Thyroid gland (tissue), 4 donors: Measurements from ENCODE around the gene RHOT1. TPM values are rescaled to one million over a fixed set of nuclear protein-coding genes. Genes with fewer than 3 reads are reported as not detected.
A peak's percentile ranks its signal among the peaks of the same experiment; 100 is the strongest.

Experiments
- DNase-seq, 2 donors: peaks; one replicate each; pipeline ENCODE4 v3.0.0-alpha.2; 2019
- H3K27ac ChIP-seq, 3 donors: fragments of 200-600 bp; sonication (generic); 1 replicate in 2 of 3; 2 replicates in 1 of 3; pipeline ENCODE4 v1.5.1; 2016 to 2019; ENCODE audit warnings: mild to moderate bottlenecking in 1 of 3, moderate library complexity in 1 of 3
- H3K27me3 ChIP-seq: fragments of 200-600 bp; sonication (generic); one replicate; pipeline ENCODE4 v1.5.1; 2019
- H3K36me3 ChIP-seq, 2 donors: fragments of 200-600 bp; sonication (generic); one replicate each; pipeline ENCODE4 v1.5.1; 2016 to 2019
- H3K4me1 ChIP-seq, 2 donors: fragments of 200-600 bp; sonication (generic); one replicate each; pipeline ENCODE4 v1.5.1; 2017 to 2019
- H3K4me3 ChIP-seq, 3 donors: fragments of 200-600 bp; sonication (generic); replicated peaks in 1 of 3; 1 replicate in 2 of 3; 2 replicates in 1 of 3; pipeline ENCODE4 v1.5.1; 2016; ENCODE audit warnings: mild to moderate bottlenecking in 1 of 3
- H3K9me3 ChIP-seq: fragments of 200-600 bp; sonication (generic); one replicate; pipeline ENCODE4 v1.5.1; 2017
- CTCF ChIP-seq, 6 experiments: fragments of 200-600 bp in 3 of 6; fragments of 450-650 bp in 3 of 6; sonication (generic) in 3 of 6; IDR thresholded peaks; one replicate each; pipeline ENCODE4 v1.5.1; 2016 to 2019; ENCODE audit warnings: antibody characterized with exemption in 6 of 6, mild to moderate bottlenecking in 2 of 6, inconsistent platforms in 1 of 6, moderate library complexity in 1 of 6
- POLR2A ChIP-seq, 2 donors: fragments of 450-650 bp; IDR thresholded peaks; one replicate each; pipeline ENCODE4 v1.6.1; 2017; ENCODE audit warnings: antibody characterized with exemption in 2 of 2, mild to moderate bottlenecking in 2 of 2, moderate library complexity in 1 of 2
- WGBS, 2 donors: methylation state at CpG; one replicate each; pipeline ENCODE4 v1.1.5; 2017; 5-methylcytosine and 5-hydroxymethylcytosine counted together
- intact Hi-C: fragments of 100-400 bp; cut with DNase I; formaldehyde crosslinking; loops from one replicate; pipeline ENCODE4 v1.15.1; 2023
- total RNA-seq, 4 donors: library from RNA; depleted of rRNA; stranded (reverse); fragments of >200 nt; gene quantifications; one replicate each; pipeline ENCODE4 v1.2.3, GENCODE V29; 2016

Gene RHOT1
- total RNA-seq, 4 donors from 2014 or later, result 45.1 to 59.1 (median 51.4) TPM

GRCh38 chr17:32222621-32223020 lies 80.3 kb downstream of the RHOT1 start:
- Histone ChIP-seq H3K27ac (no peak overlapping the region), H3K4me1 (peaks cover 0 to 7% of the 10 kb centered on the region in 2 donors), H3K27me3 (no peaks in the 10 kb centered on the region), H3K9me3 (no peaks in the 10 kb centered on the region), H3K36me3 (peaks cover 0 to 8% of the 10 kb centered on the region in 2 donors), H3K4me3 (no peak overlapping the region)
- no peak for TF ChIP-seq CTCF (IDR thresholded peaks at IDR 0.05)
- no peak for TF ChIP-seq POLR2A (IDR thresholded peaks at IDR 0.05)
- intact Hi-C loops, result no loop called here
- no peak for DNase-seq
- 63 to 68% methylated on average over 3 of the region's 3 CpGs for WGBS, 2 donors

- peaks cover 0 to 8% of the 10 kb centered on the region in 2 donors for H3K36me3 ChIP-seq
- no peaks in the 10 kb centered on the region for H3K9me3 ChIP-seq
- TF ChIP-seq CTCF (IDR thresholded peaks at IDR 0.05) (no peak), POLR2A (IDR thresholded peaks at IDR 0.05) (no peak)
- WGBS, 2 donors, result 94 to 95% methylated on average over 3 of the region's 3 CpGs
- no peak overlapping the region for H3K4me3 ChIP-seq
- H3K27ac ChIP-seq, result no peak overlapping the region
- peaks cover 0 to 7% of the 10 kb centered on the region in 2 donors for H3K4me1 ChIP-seq
- no peaks in the 10 kb centered on the region for H3K27me3 ChIP-seq
- intact Hi-C loops, result no loop called here
- DNase-seq, result no peak
Observed at GRCh38 chr17:32223703-32224102, 81.4 kb downstream of the RHOT1 start.

- H3K4me1 ChIP-seq, result peaks cover 0 to 7% of the 10 kb centered on the region in 2 donors
- WGBS, 2 donors, result 58 to 63% methylated on average over 3 of the region's 3 CpGs
- TF ChIP-seq POLR2A (IDR thresholded peaks at IDR 0.05), result no peak
- TF ChIP-seq CTCF (IDR thresholded peaks at IDR 0.05), result no peak
- no peaks in the 10 kb centered on the region for H3K9me3 ChIP-seq
- no peak overlapping the region for H3K4me3 ChIP-seq
- H3K27me3 ChIP-seq, result no peaks in the 10 kb centered on the region
- H3K27ac ChIP-seq, result peak overlapping the region in 1 of 3 donors; percentile 22
- DNase-seq, result peak; percentile 48 to 62
- peaks cover 0 to 8% of the 10 kb centered on the region in 2 donors for H3K36me3 ChIP-seq
- intact Hi-C loops, result no loop called here
Observed at GRCh38 chr17:32226886-32227285, 84.6 kb downstream of the RHOT1 start.

- WGBS, 2 donors, result 75 to 80% methylated on average over 9 of the region's 9 CpGs
- TF ChIP-seq POLR2A (IDR thresholded peaks at IDR 0.05), result no peak
- no peak for TF ChIP-seq CTCF (IDR thresholded peaks at IDR 0.05)
- Histone ChIP-seq H3K9me3 (no peaks in the 10 kb centered on the region), H3K27me3 (no peaks in the 10 kb centered on the region), H3K4me1 (peaks cover 0 to 7% of the 10 kb centered on the region in 2 donors), H3K27ac (no peak overlapping the region), H3K4me3 (no peak overlapping the region), H3K36me3 (peaks cover 0 to 8% of the 10 kb centered on the region in 2 donors)
- intact Hi-C loops, result no loop called here
- no peak for DNase-seq
Observed at GRCh38 chr17:32227910-32228309, 85.6 kb downstream of the RHOT1 start.

- 95 to 99% methylated on average over 2 of the region's 2 CpGs for WGBS, 2 donors
- Histone ChIP-seq H3K4me1 (no peaks in the 10 kb centered on the region), H3K9me3 (no peaks in the 10 kb centered on the region), H3K36me3 (no peaks in the 10 kb centered on the region), H3K27me3 (no peaks in the 10 kb centered on the region), H3K27ac (no peak overlapping the region), H3K4me3 (no peak overlapping the region)
- TF ChIP-seq POLR2A (IDR thresholded peaks at IDR 0.05) (no peak), CTCF (IDR thresholded peaks at IDR 0.05) (no peak)
- no peak for DNase-seq
- intact Hi-C loops, result no loop called here
Observed at GRCh38 chr17:32235588-32235987, 93.3 kb downstream of the RHOT1 start.
